GM23248 (cell line): Measurements from ENCODE around the gene SYPL2. TPM values are rescaled to one million over a fixed set of nuclear protein-coding genes. Genes with fewer than 3 reads are reported as not detected.

Experiments
- DNase-seq: peaks from one replicate; pipeline ENCODE4 v3.0.0-alpha.2; 2015
- H2AFZ ChIP-seq: fragments of 200-600 bp; sonication (generic); 2 replicates; pipeline ENCODE4 v1.6.1; 2016; ENCODE audit warnings: antibody characterized with exemption
- H3F3A ChIP-seq: fragments of 200-600 bp; sonication (generic); 2 replicates; pipeline ENCODE4 v1.6.1; 2016; ENCODE audit warnings: mild to moderate bottlenecking, antibody characterized with exemption, mixed run types; ENCODE audit not compliant: insufficient read depth
- H3K27ac ChIP-seq: fragments of 200-600 bp; sonication (generic); 2 replicates; pipeline ENCODE4 v1.5.1; 2016; ENCODE audit warnings: mild to moderate bottlenecking
- H3K27me3 ChIP-seq: fragments of 200-600 bp; sonication (generic); replicated peaks from 2 replicates; pipeline ENCODE4 v1.6.1; 2016; ENCODE audit warnings: mild to moderate bottlenecking; ENCODE audit not compliant: insufficient read depth
- H3K36me3 ChIP-seq: fragments of 200-600 bp; sonication (generic); 2 replicates; pipeline ENCODE4 v1.6.1; 2016; ENCODE audit warnings: low read depth, mild to moderate bottlenecking
- H3K4me1 ChIP-seq: fragments of 200-600 bp; sonication (generic); 2 replicates; pipeline ENCODE4 v1.6.1; 2016; ENCODE audit warnings: mild to moderate bottlenecking; ENCODE audit not compliant: insufficient read depth
- H3K4me2 ChIP-seq: fragments of 200-600 bp; sonication (generic); one replicate; pipeline ENCODE4 v1.6.1; 2016; ENCODE audit warnings: mild to moderate bottlenecking; ENCODE audit not compliant: unreplicated experiment
- H3K4me3 ChIP-seq: fragments of 200-600 bp; sonication (generic); 2 replicates; pipeline ENCODE4 v1.5.1; 2016; ENCODE audit warnings: mild to moderate bottlenecking
- H3K79me2 ChIP-seq: fragments of 200-600 bp; sonication (generic); 2 replicates; pipeline ENCODE4 v1.6.1; 2016; ENCODE audit warnings: mild to moderate bottlenecking; ENCODE audit not compliant: insufficient read depth
- H3K9ac ChIP-seq: fragments of 200-600 bp; sonication (generic); 2 replicates; pipeline ENCODE4 v1.6.1; 2016; ENCODE audit warnings: mild to moderate bottlenecking
- H3K9me2 ChIP-seq: fragments of 200-600 bp; sonication (generic); 2 replicates; pipeline ENCODE4 v1.6.1; 2016; ENCODE audit warnings: mixed run types, mild to moderate bottlenecking, moderate library complexity; ENCODE audit not compliant: insufficient read depth
- H3K9me3 ChIP-seq: fragments of 200-600 bp; sonication (generic); one replicate; pipeline ENCODE4 v1.6.1; 2017; ENCODE audit warnings: low read depth
- H4K20me1 ChIP-seq: fragments of 200-600 bp; sonication (generic); 2 replicates; pipeline ENCODE4 v1.6.0; 2016; ENCODE audit not compliant: insufficient read depth
- EZH2 ChIP-seq: fragments of 200-600 bp; sonication (generic); IDR thresholded peaks from 2 replicates; pipeline ENCODE4 v1.6.1; 2018; ENCODE audit warnings: antibody characterized with exemption, mild to moderate bottlenecking; ENCODE audit not compliant: insufficient read depth, poor library complexity, severe bottlenecking
- EZH2phosphoT487 ChIP-seq: fragments of 200-600 bp; sonication (generic); IDR thresholded peaks from 2 replicates; pipeline ENCODE4 v1.6.1; 2018; ENCODE audit warnings: antibody characterized with exemption, moderate library complexity, mild to moderate bottlenecking, low read depth; ENCODE audit not compliant: insufficient read depth
- WGBS, 2 experiments: methylation state at CpG; one replicate each; pipeline ENCODE4 v1.1.6; 2015 to 2017; ENCODE audit warnings: low lambda C conversion rate in 2 of 2, low coverage in 1 of 2; ENCODE audit errors: missing lambda C conversion rate in 2 of 2; 5-methylcytosine and 5-hydroxymethylcytosine counted together
- in situ Hi-C: fragments of 300-500 bp; cut with MboI; formaldehyde crosslinking; loops from 2 replicates; pipeline ENCODE4 v1.15.0; 2020
- polyA plus RNA-seq: library from polyadenylated mRNA; unstranded; fragments of >200 nt; fragmentation: Nextera tagmentation; extraction: Ambion mirVana; gene quantifications from 2 replicates; pipeline ENCODE4 v1.2.1, GENCODE V29; 2016
- total RNA-seq: library from RNA; depleted of rRNA; stranded (reverse); fragments of >200 nt; shearing (Covaris generic); gene quantifications from 2 replicates; pipeline ENCODE4 v1.2.3, GENCODE V29; 2014

SYPL2 gene
- total and polyA plus RNA-seq, 2 experiments from 2014 or later, result 0.11 to 0.38 TPM

DNA sequence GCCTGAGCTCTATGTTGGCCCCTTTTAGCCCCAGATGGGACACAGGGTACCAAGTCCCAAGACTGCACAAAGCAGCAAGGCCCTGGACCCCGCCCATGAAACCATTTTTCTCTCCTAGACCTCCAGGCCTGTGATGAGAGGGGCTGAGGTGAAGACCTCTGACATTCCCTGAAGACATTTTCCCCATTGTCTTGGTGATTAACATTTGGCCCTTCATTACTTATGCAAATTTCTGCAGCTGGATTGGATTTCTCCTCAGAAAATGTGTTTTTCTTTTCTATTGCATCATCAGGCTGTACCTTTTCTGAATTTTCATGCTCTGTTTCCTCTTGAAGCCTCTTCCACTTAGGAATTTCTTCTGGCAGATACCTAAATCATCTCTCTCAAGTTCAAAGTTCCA, 31.9 kb upstream of the SYPL2 start:
- H3K27me3 ChIP-seq, result no peaks in the 10 kb centered on the region
- no peak for DNase-seq
- no peaks in the 10 kb centered on the region for H3K9me2 ChIP-seq
- no peaks in the 10 kb centered on the region for H3K36me3 ChIP-seq
- H3K9me3 ChIP-seq, result no peaks in the 10 kb centered on the region
- H4K20me1 ChIP-seq, result no peaks in the 10 kb centered on the region
- in situ Hi-C loops, result no loop called here
- no peak overlapping the region for H2AFZ ChIP-seq
- no peak overlapping the region for H3K9ac ChIP-seq
- H3K4me3 ChIP-seq, result no peak overlapping the region
- H3F3A ChIP-seq, result peaks cover 18% of the 10 kb centered on the region; the same call in 1 of the 2 replicates
- 50 to 73% methylated on average over 1 of the region's 1 CpG for WGBS, 2 experiments
- TF ChIP-seq EZH2 (no peak), EZH2phosphoT487 (no peak)
- no peak overlapping the region for H3K4me2 ChIP-seq
- no peaks in the 10 kb centered on the region for H3K79me2 ChIP-seq
- H3K4me1 ChIP-seq, result peaks cover 26% of the 10 kb centered on the region
- H3K27ac ChIP-seq, result no peak overlapping the region

DNA sequence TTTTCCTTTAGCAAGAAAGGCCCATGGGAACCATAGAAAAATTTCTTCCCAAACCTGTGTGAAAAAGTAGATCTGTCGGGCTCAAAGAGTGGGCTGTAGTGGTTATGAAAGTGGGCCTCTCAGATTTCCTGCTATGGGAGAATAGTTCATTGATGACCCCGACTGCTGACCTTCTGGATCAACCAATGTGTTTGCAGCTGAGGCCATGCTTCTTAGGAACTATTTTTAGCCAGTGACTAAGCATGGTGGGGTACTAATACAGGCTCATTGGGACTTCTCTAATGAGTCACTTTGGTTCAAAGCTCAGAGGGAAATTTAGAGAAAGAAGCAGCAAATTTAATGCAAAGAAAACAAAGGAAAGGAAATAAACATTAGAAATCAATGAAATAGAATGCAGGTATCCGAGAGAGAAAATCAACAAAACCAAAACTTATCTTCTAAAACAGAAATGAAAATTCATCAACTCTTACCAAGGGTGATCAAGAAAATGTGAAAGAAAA, 27.5 kb upstream of the SYPL2 start:
- no peaks in the 10 kb centered on the region for H3K9me3 ChIP-seq
- H4K20me1 ChIP-seq, result no peaks in the 10 kb centered on the region
- H3F3A ChIP-seq, result peaks cover 8% of the 10 kb centered on the region; the same call in 1 of the 2 replicates
- no peak overlapping the region for H3K4me3 ChIP-seq
- peak overlapping the region; percentile 58 for H3K4me2 ChIP-seq
- in situ Hi-C loops, result no loop called here
- no peaks in the 10 kb centered on the region for H3K27me3 ChIP-seq
- H2AFZ ChIP-seq, result peak overlapping the region; percentile 65
- no peaks in the 10 kb centered on the region for H3K9me2 ChIP-seq
- no peaks in the 10 kb centered on the region for H3K36me3 ChIP-seq
- peak overlapping the region; percentile 78 for H3K27ac ChIP-seq
- WGBS, 2 experiments, result 22% methylated on average over 3 of the region's 3 CpGs
- H3K79me2 ChIP-seq, result no peaks in the 10 kb centered on the region
- no peak overlapping the region for H3K9ac ChIP-seq
- DNase-seq, result peak; percentile 95
- peaks cover 31% of the 10 kb centered on the region for H3K4me1 ChIP-seq
- no peak for TF ChIP-seq EZH2phosphoT487
- no peak for TF ChIP-seq EZH2

DNA sequence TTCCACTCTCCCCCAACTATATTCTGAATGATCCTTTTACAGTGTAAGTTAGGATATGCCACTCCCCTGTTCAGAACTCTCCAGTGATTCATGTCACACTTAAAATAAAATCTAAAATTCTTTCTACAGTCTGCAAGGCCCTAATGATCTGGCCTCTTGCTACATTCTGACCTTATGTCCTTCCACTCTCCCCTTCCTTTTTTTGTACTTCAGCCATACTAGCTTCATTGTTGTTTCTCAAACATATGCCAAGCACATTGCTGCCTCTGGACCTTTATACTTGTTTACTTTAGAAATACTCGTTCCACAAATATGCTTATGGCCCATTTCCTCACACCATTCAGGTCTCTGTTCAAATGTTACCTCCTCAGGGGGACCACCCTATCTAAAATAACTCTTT, 25.3 kb upstream of the SYPL2 start:
- Histone ChIP-seq H3K9ac (no peak overlapping the region), H3K9me2 (no peaks in the 10 kb centered on the region), H4K20me1 (no peaks in the 10 kb centered on the region), H2AFZ (peak overlapping the region; percentile 43), H3K4me3 (no peak overlapping the region), H3K27ac (no peak overlapping the region), H3K36me3 (no peaks in the 10 kb centered on the region), H3K79me2 (no peaks in the 10 kb centered on the region), H3K27me3 (no peaks in the 10 kb centered on the region), H3F3A (peaks cover 8% of the 10 kb centered on the region; the same call in 1 of the 2 replicates), H3K4me2 (no peak overlapping the region), H3K9me3 (no peaks in the 10 kb centered on the region), H3K4me1 (peaks cover 33% of the 10 kb centered on the region)
- TF ChIP-seq EZH2phosphoT487 (no peak), EZH2 (no peak)
- 2 to 12% methylated on average over 1 of the region's 1 CpG for WGBS, 2 experiments
- in situ Hi-C loops, result no loop called here
- DNase-seq, result peak; percentile 20

DNA sequence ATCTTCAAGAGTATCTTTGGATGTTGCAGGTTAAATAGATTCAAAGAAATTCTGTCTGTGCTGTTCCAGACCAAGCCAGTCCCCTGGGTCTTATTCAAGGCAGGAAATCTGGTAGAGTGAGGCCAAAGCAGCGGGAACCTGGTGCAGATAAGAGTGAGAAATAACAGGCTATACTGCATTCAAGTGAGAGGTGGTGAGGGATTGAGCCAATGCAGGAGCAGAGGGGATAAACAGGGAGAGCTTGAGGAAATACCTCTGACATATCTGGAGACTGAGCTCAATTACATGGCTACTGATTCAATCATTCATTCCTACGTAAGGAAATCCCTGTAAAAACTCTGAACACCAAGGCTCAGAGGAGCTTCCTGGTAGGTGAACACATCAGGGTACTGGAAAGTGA, 22.9 kb upstream of the SYPL2 start:
- 23 to 35% methylated on average over 2 of the region's 2 CpGs for WGBS, 2 experiments
- Histone ChIP-seq H3K27ac (no peak overlapping the region), H3K4me1 (peaks cover 37% of the 10 kb centered on the region), H3K4me2 (no peak overlapping the region), H3K36me3 (no peaks in the 10 kb centered on the region), H3K9ac (no peak overlapping the region), H3F3A (peaks cover 13% of the 10 kb centered on the region; the same call in 1 of the 2 replicates), H3K9me3 (no peaks in the 10 kb centered on the region), H3K4me3 (no peak overlapping the region), H3K9me2 (no peaks in the 10 kb centered on the region), H3K79me2 (no peaks in the 10 kb centered on the region), H4K20me1 (no peaks in the 10 kb centered on the region), H3K27me3 (no peaks in the 10 kb centered on the region), H2AFZ (no peak overlapping the region)
- in situ Hi-C loops, result no loop called here
- no peak for TF ChIP-seq EZH2phosphoT487
- no peak for TF ChIP-seq EZH2
- no peak for DNase-seq
